Measurements from ENCODE around the gene MAJIN.
A peak's percentile ranks its signal among the peaks of the same experiment; 100 is the strongest.

Gene MAJIN

DNA sequence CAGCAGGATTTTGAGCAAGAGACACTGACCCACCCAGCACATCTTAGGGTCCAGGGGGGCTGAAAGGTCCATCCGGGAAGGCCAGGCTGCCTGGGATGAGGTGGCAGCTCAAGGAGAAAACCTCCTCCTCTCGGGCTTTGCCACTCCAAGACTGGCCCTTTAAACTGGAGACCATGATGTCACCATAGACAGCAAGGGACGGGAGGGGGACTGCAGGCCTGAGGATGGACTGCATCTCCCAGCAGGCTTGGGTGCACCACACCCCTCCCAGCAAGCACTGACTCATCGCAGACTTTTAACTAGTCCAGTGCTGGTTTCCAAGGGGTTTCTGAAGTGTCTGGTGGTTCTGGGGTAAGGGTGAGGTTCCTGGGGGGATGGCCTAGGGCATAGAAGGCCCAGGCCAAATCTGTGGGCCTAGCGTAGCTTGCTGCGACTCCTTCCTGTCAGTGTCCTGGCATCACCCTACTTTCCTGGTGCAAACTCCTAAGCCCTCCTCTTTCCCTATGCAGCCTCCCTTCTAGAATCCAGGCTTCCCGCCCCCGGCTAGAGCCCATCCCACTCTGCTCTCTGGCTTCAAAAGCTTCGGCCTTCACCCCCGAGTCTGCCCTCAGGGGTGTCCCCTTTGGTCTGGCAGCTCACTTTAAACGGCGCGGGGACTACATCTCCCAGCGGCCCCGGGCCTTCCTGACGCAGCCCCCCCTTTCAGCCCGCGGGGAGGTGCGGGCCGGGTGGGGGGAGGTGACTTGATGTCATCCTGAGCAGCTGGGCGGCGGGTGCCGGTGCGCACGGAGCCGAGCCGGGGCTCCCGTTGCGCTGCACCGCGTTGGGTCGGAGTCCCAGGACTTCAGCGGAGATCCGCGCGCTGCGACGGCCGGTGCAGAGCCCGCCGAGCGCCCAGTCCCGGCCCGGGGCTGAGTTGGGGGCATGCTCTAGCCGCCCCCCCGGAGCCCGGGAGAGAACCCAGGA lies 47.7 kb downstream of the MAJIN start, which contains the start of gene PPP2R5B:
PPP2R5B (plus strand) TSS at position 746 of the 966 bp plus-strand sequence. CDS start 1,046 bp downstream, outside the sequence.
- TF ChIP-seq, protein P1, sequence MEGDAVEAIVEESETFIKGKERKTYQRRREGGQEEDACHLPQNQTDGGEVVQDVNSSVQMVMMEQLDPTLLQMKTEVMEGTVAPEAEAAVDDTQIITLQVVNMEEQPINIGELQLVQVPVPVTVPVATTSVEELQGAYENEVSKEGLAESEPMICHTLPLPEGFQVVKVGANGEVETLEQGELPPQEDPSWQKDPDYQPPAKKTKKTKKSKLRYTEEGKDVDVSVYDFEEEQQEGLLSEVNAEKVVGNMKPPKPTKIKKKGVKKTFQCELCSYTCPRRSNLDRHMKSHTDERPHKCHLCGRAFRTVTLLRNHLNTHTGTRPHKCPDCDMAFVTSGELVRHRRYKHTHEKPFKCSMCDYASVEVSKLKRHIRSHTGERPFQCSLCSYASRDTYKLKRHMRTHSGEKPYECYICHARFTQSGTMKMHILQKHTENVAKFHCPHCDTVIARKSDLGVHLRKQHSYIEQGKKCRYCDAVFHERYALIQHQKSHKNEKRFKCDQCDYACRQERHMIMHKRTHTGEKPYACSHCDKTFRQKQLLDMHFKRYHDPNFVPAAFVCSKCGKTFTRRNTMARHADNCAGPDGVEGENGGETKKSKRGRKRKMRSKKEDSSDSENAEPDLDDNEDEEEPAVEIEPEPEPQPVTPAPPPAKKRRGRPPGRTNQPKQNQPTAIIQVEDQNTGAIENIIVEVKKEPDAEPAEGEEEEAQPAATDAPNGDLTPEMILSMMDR (IDR thresholded peaks at IDR 0.05; ENCODE audit: low read depth, low read length): no peak
- DNase-seq (ENCODE audit: extremely low read depth, low read depth): peak; percentile 80

DNA sequence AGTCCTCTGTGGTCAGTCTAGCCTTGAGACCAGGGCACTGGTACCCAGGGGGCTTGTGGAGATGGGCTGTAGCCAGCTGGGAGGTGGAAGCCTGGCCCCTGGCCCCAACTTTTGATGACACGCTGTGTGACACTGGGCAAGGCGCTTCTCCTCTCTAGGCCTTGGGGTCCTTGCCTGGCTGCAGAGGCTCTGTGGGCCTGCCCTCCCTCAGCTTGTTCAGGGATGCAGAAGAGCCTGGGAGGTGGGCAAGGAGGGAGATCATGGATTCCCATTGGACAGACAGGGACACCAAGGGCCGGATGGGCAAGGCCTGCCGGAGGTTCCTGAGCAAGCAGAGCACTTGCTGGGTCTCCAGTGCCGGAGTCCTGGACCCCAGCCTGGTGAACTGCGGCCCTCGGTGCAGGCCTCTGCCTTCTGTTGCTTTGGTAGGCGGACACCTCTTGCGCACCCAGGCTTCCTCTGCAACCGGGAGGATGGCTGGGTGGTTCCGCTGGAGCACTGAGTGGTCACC lies 48.7 kb downstream of the MAJIN start:
- no peak for DNase-seq (ENCODE audit: extremely low read depth, low read depth)
- TF ChIP-seq, protein P1 (IDR thresholded peaks at IDR 0.05; ENCODE audit: low read depth, low read length): no peak

DNA sequence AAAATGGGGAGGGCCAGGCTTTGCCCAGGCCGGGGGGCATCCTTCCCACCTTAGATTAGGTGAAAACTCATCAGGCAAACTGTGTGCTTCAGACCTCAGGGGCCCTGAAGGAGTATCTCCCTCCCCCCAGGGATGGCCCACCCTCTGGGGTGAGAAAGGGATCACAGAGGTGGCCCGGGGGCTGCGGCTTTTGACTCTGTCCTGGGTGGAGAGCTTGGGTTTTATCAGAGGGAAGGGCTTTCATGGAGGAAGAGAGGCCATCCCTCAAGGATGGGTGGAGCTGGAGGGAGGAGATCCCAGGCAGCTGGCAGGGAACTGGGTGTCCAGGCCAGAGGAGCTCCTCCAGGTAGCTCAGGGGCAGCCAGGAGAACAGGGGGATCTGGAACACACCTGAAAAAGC lies 50.5 kb downstream of the MAJIN start:
- TF ChIP-seq, protein P1 (IDR thresholded peaks at IDR 0.05; ENCODE audit: low read depth, low read length): no peak
- DNase-seq (ENCODE audit: extremely low read depth, low read depth): no peak

DNA sequence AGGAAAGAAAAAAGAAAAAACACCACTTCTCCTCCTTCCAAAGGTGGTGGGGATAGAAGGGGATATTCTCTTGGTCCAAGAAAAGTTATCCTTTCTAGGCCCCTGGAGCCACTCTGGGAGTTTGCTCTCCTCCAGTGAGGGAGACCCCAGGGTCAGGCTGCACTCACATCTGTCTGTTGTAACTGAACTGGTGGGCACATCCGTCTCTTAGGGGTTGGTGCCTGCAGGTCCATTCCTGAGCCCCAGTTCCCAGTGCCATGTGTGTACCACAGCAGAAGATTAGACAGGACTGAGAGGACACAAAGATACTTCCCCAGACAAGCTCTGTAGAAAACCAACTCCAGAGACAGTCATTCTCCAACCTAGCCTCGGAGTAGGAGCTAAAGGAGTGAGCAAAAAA lies 51.8 kb downstream of the MAJIN start:
- no peak for DNase-seq (ENCODE audit: extremely low read depth, low read depth)
- TF ChIP-seq, protein P1 (IDR thresholded peaks at IDR 0.05; ENCODE audit: low read depth, low read length): no peak

DNA sequence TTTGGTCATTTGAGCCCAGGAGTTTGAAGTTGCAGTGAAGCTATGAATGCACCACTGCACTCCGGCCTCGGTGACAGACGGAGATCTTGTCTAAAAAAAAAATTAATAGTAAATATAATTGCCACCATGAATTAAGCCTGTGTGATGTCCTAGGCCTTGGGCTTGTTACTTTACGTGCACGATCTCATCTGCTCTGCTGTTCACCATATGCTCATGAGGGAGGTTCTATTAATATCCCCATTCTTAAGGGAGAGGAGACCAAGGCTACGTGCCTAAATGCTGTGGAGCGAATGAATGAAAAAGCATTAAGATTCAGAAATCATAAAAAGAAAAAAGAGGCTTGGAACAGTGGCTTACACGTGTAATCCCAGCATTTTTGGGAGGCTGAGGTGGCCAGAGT lies 52.3 kb downstream of the MAJIN start:
- no peak for DNase-seq (ENCODE audit: extremely low read depth, low read depth)
- TF ChIP-seq, protein P1 (IDR thresholded peaks at IDR 0.05; ENCODE audit: low read depth, low read length): no peak

DNA sequence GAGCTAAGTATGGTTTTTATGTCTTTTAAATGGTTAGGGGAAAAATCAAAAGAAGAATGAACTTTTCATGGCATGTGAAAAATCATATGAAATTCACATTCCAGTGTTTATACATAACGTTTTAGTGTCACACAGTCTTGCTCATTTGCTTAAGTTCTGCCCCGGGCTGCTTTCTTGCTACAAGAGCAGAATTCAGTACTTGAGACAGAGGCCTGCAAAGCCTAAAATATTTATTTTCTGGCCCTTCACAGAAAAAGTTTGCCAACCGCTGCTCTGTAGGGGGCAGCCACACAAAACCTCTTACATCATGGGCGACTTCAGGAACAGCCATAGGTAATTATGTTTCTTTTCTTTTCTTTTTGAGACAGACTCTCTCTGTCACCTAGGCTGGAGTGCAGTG lies 53.9 kb downstream of the MAJIN start:
- TF ChIP-seq, protein P1 (IDR thresholded peaks at IDR 0.05; ENCODE audit: low read depth, low read length): peak; percentile 36
- DNase-seq (ENCODE audit: extremely low read depth, low read depth): no peak

DNA sequence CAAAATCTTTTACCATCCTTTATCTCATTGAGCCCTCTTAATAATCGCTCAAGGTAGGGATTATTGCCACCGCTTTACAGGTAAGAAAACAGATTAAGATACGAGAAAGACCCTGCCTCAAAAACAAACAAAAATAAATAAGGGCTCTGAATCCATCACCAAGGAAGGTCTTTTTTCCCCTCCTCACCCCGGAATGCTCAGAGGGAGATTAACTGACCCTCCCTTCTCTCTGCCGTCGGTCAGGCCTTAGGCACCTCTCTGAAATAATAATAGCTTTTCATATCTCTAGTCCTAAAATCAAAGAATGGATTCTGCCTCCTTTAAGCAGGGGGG lies 54.3 kb downstream of the MAJIN start:
- TF ChIP-seq, protein P1 (IDR thresholded peaks at IDR 0.05; ENCODE audit: low read depth, low read length): no peak
- no peak for DNase-seq (ENCODE audit: extremely low read depth, low read depth)
